ENCODE measurements around the gene TMEM175.

Gene TMEM175

DNA sequence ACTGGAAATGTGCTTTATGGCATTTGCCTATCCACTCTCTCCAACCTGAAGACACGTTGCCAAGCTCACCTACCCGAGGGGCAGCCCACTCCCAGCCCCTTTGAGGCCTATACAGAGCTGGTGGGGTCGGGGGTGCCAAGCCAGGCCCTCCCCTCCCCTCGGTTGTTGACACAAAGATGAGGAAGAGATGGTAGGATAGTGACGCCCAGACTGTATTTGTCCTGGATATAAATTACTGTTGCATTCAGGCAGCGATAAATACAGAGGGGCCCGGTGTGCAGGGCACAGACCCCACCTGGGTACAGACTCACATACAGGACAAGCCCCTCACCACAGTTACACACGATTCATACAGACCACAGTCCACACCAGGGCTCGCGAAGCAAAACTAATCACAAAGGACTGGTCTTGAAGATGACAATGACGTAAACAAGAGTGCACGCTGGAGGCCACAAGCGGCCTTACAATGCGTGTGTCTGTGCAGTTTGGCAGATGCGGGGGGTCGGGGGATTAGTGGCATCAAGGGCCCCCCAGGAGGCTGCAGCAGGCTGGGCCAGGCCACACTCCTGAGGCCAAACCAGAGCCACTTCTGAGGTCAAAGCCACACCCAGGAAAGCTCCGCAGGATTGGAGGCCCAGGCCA lies 26.6 kb downstream of the TMEM175 start:
- no peak for DNase-seq (ENCODE audit: low spot score)

DNA sequence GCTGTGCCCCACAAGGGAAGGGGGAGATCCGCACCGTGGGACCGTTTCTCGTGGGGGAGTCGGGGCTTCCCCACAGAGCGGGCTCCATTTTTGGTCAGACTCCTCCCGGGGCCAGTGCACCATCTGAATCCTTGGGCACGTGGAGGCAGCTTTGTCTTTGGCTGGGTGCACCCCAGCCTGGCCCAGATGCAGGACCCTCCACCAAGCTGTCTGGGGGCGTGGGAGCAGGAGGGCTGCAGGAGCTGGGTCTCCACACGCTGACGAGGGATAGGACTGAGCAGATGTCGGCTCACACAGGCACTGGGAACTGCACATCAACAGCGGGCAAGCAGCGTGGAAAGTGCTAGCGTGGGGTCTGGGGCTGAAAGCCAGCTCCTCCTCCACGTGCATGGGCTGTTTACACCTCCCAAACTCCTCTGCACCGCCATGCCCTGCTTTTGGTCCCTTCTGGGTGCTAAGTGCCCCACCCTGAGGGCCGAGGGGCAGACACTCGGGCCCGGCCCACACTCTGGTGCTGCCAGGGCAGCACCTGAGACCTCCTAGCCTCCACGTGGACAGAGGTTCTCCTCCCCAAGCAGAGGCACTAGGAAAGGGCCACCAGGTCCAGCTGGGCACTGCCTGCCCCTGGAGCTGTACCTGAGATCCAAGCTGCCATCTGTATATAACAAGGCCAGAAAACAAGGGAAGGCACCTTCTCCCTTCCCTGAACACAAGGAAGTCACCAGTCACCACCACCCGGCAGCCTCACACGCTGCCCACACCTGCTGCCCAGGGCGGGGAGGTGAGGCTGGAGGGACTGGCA lies 27.3 kb downstream of the TMEM175 start:
- no peak for DNase-seq (ENCODE audit: low spot score)

DNA sequence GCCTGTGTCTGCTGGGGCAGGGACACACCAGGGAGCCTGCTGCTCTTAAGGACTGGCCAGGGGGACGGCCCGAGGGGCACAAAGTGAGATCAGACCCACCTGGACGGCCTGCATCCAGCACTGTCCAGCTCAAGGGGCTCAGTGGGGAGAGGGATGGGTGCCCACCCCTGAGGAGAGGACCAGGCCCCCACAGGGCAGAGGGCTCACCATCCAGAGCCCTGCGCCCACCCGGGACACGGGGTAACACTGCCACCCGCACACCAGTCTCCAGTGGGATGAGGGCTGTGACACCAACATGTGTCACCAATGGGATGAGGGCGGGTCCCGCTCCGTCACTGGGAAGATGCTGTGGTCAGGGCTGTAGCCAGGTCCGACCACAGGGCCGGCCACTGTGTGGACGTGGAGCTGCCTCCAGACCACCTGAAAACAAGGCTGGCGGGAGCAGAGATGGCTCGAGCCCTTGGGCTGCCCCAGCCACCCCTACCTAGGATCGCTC lies 27.9 kb downstream of the TMEM175 start:
- no peak for DNase-seq (ENCODE audit: low spot score)

DNA sequence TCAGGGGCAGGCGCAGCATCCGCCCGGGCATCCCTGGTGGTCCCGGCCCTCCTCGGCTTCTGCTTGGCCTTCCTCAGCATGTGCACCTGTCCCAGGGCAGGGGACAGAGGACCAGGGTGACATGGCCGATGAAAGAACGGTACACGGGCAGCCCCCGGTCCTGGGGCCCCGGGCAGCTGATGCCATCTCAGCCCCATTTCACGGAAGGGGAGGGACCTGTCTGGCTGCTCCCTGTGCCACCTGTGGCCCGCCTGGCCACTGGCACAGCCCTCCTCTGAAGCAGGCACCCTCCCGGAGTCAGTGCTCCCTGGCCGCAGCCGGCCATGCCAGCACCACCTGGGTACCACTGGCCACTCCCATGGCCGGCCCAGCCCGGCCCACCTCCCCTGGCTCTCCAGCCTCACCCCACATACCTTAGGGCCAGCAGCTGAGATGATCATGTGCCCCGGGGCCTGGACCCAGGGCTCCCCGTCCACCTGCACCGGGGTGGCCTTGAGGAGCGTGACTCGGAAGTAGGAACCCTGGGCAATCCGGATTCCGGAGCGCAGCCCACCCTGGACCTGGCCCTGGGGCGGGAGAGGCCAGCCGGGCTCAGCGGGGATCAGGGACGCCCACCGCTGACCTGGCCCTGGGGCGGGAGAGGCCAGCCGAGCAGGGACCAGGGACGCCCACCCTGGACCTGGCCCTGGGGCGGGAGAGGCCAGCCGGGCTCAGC lies 28.5 kb downstream of the TMEM175 start:
- no peak for DNase-seq (ENCODE audit: low spot score)

DNA sequence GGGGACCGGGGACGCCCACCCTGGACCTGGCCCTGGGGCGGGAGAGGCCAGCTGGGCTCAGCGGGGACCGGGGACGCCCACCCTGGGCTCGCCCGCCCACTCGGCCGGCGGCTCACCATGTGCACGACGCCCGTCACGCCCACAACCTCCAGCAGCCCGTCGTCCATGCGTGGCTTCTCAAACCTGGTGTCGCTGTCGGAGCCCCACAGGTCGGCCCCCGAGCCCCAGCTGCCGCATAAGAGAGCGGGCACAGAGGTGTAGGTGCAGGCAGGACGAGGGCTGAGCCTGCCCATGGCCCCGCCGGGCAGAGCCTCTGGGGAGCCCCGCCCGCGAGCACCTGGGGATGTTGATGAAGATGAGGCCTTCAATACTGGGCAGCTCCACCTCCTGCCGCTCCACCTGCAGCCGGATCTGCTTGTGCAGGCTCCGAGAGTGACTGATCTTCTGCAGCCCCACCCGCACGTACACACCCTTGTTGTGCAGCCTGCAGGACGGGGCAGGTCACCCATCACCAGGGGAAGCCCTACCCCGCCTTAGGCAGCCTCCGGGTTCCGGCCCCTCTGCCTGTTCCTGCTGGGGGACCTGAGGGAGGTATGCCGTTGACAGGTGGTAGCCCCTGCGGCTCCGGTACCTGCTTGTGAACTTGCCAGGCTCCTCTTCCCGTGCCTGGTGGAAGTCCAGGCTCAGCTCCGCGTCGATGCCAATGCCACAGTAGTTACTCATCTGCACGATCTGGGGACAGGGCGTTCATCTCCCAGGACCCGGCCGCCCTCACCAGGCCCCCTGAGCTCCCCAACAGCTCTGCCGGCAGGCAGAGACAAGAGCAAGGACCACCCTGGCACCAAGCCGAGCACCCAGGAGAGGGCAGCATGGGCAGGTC lies 29.3 kb downstream of the TMEM175 start:
- DNase-seq (ENCODE audit: low spot score): no peak

DNA sequence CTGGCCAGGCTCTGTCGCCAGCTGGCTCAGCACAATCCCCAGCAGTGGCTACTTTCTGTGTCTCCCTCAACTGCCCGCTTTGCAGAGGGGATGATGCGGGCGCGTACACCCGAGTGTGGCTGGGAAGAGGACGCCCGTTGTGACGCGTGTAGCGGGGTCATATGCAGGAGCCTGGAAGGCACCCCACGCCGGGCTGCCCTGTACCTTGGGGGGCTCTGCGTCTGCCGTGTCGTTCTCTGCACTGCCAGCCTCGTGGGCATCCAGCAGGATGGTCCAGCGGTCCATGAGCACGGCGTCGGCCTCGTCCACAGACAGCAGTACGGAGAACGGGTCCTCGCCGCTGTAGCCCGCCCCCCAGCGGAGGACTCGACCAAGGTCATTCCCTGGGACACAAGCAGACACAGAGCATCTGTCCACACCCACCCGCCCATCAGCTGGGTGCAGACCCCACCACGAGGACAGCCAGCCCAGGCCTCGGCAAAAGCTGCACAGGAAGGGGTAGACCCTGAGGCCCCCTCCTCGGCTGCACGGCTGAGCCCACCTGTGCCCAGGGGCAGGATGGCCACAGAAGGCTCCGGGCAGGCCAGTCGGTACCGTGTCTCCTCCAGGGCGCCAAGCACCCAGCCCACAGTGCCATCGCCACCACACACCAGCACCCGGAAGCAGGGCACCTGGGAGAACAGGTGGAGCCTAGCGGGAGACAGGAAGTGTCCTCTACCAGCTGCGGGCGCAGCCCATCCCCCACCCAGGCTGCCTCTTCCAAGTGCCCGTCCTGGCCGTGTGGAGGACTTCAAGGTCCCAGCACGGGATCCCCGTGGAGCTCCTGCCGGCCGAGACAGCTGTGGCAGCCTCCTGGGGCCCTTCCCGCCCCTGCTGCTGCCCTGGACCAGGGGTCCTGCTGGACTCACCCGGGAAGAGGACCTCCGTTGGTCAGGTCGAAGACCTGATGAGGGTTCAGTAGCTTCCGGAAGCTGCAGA lies 30.3 kb downstream of the TMEM175 start:
- no peak for DNase-seq (ENCODE audit: low spot score)

DNA sequence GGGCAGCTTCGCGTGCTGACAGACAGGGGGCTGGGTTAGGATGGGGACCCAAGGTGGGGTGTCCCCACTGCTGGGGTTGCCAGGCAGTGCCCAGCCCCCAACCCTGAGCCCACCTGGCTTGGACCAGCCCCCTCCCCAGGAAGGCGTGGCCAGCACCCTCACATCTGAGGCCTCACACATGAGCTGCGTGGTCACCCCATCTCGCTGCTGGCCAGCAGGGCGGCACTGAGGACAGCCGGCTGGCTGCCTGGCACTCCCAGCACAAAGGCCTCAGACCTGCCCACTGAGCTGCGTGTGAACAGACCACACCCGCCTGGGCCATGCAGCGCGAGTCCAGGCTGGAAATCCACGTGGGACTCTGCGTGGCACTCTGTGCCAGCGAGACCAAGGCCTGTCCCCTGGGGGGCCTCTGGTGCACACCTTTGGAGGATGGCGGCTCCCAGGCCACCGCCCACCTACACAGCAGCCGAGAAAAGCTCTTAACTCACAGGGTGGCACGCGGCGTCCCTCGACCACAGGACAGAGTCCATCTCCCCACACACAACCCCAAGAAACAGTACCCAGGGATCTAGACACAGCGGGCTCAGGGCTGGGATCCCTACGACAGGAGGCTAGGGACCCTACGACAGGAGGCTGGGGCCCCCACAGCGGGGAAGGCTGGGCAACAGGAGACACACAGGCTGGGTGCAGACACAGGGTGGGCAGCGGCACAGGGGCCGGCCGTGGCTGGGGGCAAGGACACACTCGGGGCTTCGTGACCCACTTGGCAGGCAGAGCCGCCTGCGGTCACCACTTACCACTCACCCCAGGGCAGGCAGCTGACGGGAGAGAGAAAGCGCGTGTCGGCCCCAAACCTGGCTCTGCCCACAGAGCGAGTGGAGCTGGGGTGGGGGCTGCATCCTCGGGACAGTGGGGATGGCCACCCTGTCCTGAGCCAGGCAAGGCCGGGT lies 31.3 kb downstream of the TMEM175 start:
- no peak for DNase-seq (ENCODE audit: low spot score)

DNA sequence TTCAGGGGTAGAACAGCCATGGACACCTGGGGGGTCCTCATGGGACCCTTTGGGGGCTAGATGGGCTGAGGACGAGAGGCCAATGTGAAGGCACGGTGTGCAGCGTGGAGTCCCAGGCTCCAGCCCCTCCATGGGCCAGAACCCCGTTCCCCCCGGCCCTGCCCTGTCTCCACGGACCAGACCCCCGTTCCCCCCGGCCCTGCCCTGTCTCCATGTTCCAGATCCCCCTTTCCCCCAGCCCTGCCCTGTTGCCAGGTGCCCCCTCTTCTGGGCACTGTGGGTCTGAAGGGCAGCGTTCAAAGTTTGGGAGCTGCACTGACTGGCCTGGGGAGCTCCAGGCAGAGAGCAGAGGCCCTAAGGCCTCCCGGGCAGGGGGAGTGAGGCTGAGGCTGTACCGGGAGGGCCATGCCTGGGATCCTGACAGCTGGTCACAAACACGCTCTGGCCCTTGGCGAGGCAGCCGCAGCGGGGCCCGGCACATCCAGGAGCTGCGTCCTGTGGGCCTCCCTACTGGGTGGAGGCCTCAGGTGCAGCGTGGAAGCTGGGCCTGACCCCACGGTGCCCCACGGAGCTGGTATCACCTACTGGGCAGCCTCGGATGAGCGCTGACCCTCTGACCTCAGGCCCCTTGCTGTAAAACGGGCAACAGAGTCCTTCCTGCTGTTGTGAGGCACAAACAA lies 32.2 kb downstream of the TMEM175 start:
- DNase-seq (ENCODE audit: low spot score): no peak

DNA sequence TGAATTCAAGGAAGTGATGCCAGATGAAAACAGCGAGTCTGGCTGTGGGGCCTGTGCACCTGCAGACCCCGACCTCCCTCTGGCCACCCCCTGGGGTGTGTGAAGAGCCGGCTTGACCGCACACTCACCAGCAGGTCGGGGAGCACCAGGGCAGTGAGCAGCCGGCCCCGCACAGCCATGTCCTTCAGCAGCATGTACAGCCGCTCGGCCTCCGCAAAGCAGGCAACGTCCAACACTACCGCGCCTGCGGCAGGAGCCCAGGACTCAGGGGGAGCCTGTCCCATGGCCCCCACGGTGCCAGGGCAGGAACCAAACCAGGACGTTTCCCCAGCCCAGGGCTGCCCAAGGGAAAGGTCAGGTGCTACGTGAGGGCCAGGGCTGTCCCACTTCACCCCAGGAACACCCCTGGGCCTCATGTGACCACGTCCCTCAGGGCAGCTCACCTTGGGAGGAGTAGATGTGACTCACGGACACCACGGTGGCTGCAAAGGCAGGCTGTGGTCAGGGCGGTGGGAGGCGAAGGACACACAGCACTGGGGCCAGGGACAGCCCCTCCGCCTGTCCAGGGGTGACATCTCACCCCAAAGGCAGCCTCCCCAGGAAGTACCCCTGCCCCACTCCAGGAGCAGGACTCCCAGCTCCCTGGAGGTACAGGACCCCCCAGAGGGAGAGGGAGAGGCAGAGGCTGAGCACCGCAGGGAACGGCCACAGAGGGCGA lies 32.9 kb downstream of the TMEM175 start:
- no peak for DNase-seq (ENCODE audit: low spot score)

DNA sequence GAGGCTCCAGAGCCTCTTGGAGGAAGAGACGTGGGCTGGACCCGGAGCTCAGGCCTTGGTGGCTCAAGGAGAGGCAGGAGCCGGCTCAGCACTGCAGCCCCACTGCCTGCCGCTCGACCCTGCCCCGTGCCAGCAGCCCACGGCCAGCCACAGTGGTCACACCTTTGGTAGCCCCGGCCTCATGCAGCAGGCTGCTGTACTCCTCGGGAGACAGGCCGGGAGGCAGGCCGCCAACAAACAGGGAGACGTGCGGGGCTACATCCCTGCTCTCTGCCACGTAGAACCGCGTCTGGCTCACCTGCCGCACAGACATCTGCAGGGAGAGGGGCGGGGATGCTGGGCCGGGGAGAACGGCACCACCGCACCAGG lies 33.5 kb downstream of the TMEM175 start:
- DNase-seq (ENCODE audit: low spot score): no peak

DNA sequence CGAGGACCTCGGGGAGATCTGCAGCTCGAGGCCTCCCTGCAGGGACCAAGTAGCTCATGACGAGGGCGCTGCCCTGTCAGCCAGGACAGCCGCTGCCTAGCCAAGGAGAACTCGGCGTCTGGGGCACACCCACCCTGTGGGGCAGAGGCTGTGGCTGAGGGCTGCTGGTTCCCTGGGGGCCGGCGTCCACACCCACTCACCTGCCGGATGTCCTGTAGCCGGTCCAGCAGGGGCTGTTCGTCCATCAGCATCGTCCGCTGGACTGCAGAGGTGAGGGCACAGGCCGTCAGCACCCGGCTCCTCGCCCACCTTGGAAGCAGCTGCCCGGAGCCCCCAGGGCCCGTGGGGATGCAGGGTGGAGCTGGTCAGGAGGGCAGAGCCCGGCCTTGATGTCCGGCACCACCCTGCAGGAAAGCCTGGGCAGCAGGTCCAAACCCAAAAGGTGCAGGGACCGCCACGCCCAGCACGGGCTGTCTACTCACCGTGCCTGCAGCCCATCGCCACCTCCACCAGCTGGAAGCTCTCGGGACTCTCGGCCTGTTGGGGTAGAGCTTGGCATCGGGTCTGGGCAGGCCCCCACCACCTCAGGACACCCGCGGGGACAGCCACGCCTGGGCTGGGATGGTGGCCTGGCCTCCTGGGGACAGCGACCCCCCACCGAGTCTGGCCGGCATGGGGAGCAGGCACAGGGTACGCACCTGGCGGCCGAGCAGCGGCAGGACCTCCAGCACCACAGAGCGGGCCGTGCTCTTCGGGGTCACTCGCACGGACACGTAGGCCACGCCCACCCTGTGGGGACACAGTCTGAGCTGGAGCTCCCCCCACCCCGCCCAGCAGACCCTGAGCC lies 34.2 kb downstream of the TMEM175 start:
- DNase-seq (ENCODE audit: low spot score): no peak

DNA sequence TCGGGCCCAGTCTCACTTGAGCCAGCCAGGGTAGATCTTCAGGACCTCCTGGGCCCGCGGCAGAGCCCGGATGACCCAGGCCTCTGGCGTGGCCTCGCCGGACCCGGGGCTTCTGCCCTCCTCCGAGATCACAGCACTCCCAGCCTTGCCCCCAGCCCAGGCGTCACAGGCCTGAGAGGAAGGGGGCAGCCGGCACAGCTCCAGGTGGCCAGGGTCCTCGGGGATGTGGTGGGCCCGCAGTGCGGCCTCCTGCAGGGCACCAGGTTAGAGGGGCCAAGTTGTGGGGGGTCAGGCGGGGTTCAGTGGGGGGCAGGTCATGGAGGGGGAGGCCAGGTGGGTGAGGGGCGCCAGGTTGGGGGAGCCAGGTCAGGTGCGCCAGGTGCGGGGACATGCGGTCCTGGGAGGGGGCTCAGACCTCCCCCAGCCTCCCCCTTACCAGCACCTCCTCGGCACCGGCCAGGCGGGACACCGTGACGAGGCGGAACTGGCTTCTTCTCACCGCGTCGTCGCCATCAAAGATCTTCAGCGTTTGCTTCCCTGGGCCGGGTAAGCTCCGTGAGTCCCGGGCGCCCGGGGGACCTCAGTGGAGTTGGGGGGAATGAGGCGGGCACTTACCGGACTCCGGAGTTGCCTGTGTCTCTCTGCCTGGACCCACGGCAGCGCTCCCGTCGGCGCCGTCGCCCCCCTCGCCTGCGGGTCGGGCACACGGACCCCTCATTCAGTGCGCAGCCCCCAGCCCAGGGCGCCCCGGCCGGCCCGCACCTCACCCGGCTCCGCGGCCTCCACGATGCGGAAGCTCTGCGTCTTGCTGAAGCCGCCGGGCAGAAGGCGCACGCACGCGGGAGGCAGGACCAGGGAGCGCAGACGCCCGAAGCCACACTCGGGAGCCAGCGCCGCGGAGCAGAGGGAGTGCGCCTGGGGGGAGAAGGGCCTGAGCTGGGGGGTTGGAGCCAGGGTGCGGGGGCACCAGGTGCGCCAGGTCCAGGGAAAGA lies 35.1 kb downstream of the TMEM175 start:
- no peak for DNase-seq (ENCODE audit: low spot score)

DNA sequence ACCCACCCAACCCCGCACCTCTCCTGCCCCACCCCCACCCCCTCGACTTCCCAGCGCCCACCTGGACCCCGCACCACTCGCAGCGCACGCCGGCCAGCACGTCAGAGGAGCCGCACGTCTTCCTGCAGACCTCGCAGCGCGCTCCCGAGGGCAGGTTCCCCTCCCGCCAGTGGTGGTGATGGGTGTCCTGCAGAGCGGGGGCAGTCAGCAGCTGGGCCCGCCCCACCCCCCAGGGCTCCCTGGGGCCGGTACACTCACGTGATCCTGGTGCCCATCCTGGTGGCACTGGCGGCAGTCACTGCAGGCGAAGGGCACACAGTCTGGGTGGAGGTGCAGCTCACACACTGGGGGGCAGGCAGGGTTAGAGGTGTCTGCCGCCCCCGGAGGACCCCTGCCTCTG lies 36.0 kb downstream of the TMEM175 start:
- no peak for DNase-seq (ENCODE audit: low spot score)

DNA sequence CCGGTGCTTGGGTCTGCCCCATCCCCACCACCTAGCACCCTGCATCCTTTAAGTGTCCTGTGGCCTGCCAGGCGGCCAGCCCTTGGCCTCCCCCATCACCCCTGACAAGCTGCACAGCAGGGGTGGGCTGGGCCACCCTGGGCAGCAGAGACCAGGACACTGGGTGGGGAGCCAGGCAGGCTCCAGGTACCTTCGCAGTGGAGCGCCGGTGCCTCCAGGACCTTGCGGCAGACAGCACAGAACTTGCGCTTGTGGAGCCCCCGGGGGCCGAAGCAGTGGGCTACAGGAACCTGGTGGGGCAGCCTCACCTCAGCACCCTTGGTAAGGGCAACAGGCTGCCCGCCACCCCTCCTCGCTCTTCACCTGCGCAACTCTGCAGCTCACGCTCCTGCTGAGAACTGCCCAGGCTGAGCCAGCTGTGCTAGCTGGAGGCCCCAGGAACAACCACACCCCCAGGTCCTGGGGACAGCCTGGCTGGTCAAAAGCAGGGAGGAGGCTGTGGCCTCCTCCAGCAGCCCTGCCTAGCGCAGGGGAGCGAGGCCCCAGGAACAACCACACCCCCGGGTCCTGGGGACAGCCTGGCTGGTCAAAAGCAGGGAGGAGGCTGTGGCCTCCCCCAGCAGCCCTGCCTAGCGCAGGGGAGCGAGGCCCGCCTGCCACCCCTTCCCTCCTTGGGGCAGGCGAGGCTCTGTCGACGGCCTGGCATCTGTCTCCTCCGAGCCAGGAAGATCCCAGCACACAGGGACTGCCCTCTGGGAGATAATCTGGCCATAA lies 36.5 kb downstream of the TMEM175 start:
- no peak for DNase-seq (ENCODE audit: low spot score)

DNA sequence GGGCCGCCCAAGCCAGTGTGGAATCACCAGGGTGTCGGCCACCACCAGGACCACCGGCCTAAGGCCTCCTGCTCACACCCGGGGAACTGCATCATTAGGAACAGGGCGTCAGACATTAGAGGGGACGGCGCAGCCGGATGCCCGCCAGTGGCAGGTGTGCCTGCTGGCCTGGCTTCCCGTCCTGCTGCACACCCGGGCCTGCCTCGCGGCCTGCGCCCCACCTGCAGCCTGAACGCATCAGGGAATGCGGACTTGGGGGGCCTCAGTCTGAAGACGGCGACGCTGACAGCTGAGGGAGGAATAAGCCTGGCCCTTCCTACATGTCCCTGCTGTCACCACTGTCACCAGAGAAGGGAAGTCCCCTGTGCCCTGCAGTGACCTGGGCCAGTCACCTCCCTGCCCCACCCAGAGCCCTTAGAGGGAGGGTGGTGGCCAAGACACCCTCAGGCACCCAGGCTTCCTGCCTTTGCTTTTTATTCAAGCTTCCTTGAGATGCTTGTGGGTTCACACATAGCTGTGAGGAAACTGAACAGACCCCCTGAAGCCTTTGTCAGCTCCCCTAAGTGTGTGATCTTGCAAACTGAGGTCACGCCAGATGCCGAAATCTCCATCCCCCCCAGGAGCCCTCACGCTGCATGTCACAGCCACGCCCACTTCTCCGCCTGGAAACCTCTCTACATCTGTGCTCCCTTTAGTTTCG lies 37.9 kb downstream of the TMEM175 start:
- no peak for DNase-seq (ENCODE audit: low spot score)

Data from germinal center (tissue), 1 donor.